Activated CD4-positive, alpha-beta T cell treated with anti-CD3 and anti-CD28 coated beads for 36 hours (primary cell): ENCODE measurements around the gene MST1. TPM values are rescaled to one million over a fixed set of nuclear protein-coding genes. Genes with fewer than 3 reads are reported as not detected.

Experiments
- ATAC-seq: fragments of 200-7000 bp; cut with Tn5 transposase; one replicate; pipeline ENCODE4 v1.10.0; 2021; ENCODE audit warnings: mild to moderate bottlenecking, moderate library complexity
- CTCF ChIA-PET: fragments of 350-600 bp; sonication (Branson Sonifier 250); formaldehyde crosslinking; loops from one replicate; lab custom pipeline; 2021; ENCODE audit warnings: antibody characterized with exemption; lab: Charles Lee
- POLR2A ChIA-PET: fragments of 350-600 bp; sonication (Branson Sonifier 250); formaldehyde crosslinking; loops from one replicate; lab custom pipeline; 2021; ENCODE audit warnings: antibody characterized with exemption, inconsistent platforms; lab: Charles Lee
- DNase-seq: peaks from one replicate; pipeline ENCODE4 v3.0.0-alpha.2; 2020
- H3K27ac Mint-ChIP-seq: one replicate; pipeline ENCODE4 v1.8.0; 2021; ENCODE audit warnings: mixed read lengths
- H3K27me3 Mint-ChIP-seq: one replicate; pipeline ENCODE4 v1.8.0; 2021; ENCODE audit warnings: mixed read lengths
- H3K36me3 Mint-ChIP-seq: one replicate; pipeline ENCODE4 v1.8.0; 2021; ENCODE audit warnings: low read depth, mixed read lengths
- H3K4me1 Mint-ChIP-seq: one replicate; pipeline ENCODE4 v1.8.0; 2021; ENCODE audit warnings: mixed read lengths
- H3K4me3 Mint-ChIP-seq: one replicate; pipeline ENCODE4 v1.8.0; 2021; ENCODE audit warnings: mild to moderate bottlenecking, moderate library complexity, mixed read lengths
- H3K9me3 Mint-ChIP-seq: one replicate; pipeline ENCODE4 v1.8.0; 2021; ENCODE audit warnings: low read depth, mixed read lengths
- intact Hi-C, 2 experiments: fragments of 100-400 bp; cut with DNase I in 1 of 2; cut with micrococcal nuclease in 1 of 2; formaldehyde crosslinking; loops; one replicate each; pipeline versions ENCODE4 v1.14.2 to v1.15.1; 2022 to 2024; cut with DNase I, micrococcal nuclease
- total RNA-seq, 2 experiments: library from RNA; stranded (reverse); gene quantifications; one replicate each; pipeline ENCODE4 v1.2.3, GENCODE V29; 2021

The MST1 gene
- total RNA-seq, 2 experiments from 2014 or later = 8.7 to 9.7 TPM

DNA sequence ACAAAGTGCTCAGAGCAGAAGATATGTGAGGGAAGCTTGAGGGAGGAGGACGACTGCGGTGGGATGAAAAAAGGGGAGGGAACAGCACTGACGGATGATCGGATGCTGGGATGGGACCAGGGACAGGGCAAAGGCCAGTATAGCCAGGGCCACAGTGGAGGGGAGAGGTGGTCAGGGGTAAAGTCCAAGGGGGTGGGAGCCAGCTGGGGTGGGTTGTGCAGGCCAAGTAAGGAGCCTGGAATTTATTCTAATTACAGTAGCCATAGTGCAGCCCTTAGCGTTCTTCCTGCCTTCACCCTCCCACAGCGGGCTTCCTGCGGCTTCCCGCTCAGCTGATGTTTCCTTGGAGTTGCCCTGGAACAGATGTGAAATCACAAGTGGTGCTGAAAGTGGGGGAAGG lies 22.7 kb downstream of the MST1 start:
- ChIA-PET CTCF (interaction anchor here (0.5 to 1.7 kb wide), 2 partner anchors 127 to 601 kb away, joined by 3 to 12 read pairs; no protein-coding TSS in a partner anchor), POLR2A (no interaction called here)
- no peaks in the 10 kb centered on the region for H3K36me3 Mint-ChIP-seq
- H3K4me3 Mint-ChIP-seq = no peak overlapping the region
- no peaks in the 10 kb centered on the region for H3K9me3 Mint-ChIP-seq
- ATAC-seq (no peak), DNase-seq (no peak)
- no peaks in the 10 kb centered on the region for H3K27me3 Mint-ChIP-seq
- no peaks in the 10 kb centered on the region for H3K4me1 Mint-ChIP-seq
- no peak overlapping the region for H3K27ac Mint-ChIP-seq
- intact Hi-C loops = no loop called here

DNA sequence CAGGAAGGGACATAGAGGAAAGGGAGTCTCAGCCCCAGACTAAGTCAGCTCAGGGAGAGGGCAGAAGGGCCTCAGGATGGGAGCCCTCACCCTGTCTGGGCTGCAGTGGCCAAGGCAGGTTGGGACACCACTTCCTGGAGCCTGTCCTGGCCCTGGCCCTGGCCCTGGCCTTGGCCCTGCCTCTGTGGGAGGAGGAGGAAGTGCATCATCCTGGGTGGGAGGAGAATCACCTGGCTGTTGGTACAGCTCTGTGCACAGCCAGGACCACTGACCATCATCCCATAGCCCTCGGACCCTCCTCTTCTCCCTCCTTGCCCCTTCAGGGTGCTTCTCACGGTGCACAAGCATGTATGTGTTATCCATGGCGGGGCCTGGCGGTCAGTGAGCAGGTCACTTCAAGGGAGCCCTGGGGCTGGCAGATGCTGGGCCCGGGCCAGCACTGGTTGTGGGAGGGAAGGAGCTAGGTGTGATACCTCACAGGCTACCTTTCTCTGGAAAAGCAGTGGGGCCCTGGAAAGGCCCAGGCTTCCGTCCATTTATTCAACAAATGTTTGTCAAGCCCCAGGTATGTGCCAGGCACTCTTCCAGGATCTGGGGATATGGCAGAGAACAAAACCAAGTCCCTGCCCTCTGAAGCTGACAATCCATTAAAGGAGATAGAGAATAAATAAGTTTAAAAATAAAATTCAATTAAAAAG lies 23.3 kb downstream of the MST1 start:
- ChIA-PET POLR2A (no interaction called here), CTCF (interaction anchor here (1.7 kb wide), 1 partner anchor 126 kb away, joined by 12 read pairs; no protein-coding TSS in a partner anchor)

DNA sequence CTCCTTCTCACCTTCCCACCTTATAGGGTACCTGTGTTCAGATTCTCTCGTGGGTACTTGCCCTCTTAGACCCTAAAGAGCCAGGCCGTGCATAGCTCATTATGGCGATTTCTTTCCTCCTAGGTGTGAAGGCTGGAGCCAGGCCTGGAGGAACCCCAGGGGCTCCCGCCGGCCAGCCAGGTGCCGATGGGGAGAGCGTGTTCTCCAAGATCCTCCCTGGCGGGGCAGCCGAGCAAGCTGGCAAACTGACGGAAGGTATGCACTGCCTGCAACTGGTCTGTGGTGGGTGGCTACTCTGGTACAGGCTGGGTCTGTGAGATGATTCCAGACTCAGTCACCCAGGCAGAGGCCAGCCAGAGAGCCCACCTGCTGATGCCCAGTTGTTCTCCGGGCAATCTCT lies 25.0 kb downstream of the MST1 start:
- intact Hi-C loops = no loop called here
- Mint-ChIP-seq H3K4me3 (no peak overlapping the region), H3K27ac (no peak overlapping the region), H3K27me3 (no peaks in the 10 kb centered on the region), H3K4me1 (no peaks in the 10 kb centered on the region), H3K9me3 (no peaks in the 10 kb centered on the region), H3K36me3 (no peaks in the 10 kb centered on the region)
- no peak for DNase-seq
- ChIA-PET CTCF (interaction anchor here (2.5 kb wide), 1 partner anchor 125 kb away, joined by 9 read pairs; no protein-coding TSS in a partner anchor), POLR2A (interaction anchor here (0.7 kb wide), 1 partner anchor 125 kb away, joined by 3 read pairs; no protein-coding TSS in a partner anchor)
- no peak for ATAC-seq

More for the DNA sequence above, 23.3 kb downstream of the MST1 start:
- H3K9me3 Mint-ChIP-seq = no peaks in the 10 kb centered on the region
- DNase-seq (no peak), ATAC-seq (no peak)
- H3K27ac Mint-ChIP-seq = no peak overlapping the region
- no peaks in the 10 kb centered on the region for H3K36me3 Mint-ChIP-seq
- no peak overlapping the region for H3K4me3 Mint-ChIP-seq
- intact Hi-C loops = no loop called here
- H3K4me1 Mint-ChIP-seq = no peaks in the 10 kb centered on the region
- no peaks in the 10 kb centered on the region for H3K27me3 Mint-ChIP-seq

DNA sequence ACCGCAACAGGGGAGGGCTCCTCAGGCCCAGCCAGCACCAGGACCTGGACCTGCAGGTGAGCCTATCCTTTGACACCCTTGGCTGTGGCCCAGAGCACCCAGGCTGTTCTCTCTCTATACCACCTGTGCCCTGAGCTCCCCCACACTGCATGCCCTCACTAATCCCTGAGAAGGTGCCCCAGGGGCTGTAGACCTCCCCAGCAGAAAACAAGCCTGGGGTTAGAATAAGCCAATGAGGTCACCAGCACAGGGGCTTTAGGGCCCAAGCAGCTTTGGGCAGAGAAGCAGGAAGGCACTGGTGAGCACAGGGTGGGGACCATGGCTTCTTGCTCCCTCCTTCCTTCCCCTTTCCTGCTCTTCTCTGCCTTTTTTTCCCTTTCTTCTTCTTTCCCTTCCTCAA lies 25.4 kb downstream of the MST1 start:
- ChIA-PET POLR2A (no interaction called here), CTCF (interaction anchor here (0.6 to 2.5 kb wide), 2 partner anchors 124 to 845 kb away, joined by 3 to 9 read pairs; no protein-coding TSS in a partner anchor)
- H3K36me3 Mint-ChIP-seq = no peaks in the 10 kb centered on the region
- no peaks in the 10 kb centered on the region for H3K27me3 Mint-ChIP-seq
- no peak overlapping the region for H3K27ac Mint-ChIP-seq
- H3K4me1 Mint-ChIP-seq = no peaks in the 10 kb centered on the region
- H3K9me3 Mint-ChIP-seq = no peaks in the 10 kb centered on the region
- intact Hi-C loops = no loop called here
- H3K4me3 Mint-ChIP-seq = no peak overlapping the region
- no peak for DNase-seq
- ATAC-seq = no peak

DNA sequence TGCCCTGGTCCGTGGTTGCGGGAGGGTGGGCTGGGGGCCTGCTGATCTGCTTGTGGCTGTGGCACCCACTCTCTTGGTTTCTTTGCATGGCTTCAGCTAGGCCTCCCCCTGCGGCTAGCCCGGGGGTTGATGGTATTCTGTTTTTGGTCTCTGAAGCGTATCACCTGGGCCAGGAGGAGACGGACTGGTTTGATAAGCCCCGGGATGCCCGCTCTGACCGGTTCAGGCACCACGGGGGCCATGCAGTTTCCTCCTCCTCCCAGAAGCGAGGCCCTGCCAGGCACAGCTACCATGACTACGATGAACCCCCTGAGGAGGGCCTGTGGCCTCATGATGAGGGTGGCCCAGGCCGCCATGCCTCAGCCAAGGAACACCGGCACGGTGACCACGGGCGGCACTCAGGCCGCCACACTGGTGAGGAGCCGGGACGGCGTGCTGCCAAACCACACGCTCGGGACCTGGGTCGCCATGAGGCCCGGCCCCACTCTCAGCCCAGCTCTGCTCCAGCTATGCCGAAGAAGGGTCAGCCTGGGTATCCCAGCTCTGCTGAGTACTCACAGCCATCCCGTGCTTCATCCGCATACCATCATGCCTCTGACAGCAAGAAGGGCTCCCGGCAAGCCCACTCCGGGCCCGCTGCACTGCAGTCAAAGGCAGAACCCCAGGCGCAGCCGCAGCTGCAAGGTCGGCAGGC lies 26.4 kb downstream of the MST1 start:
- Mint-ChIP-seq H3K9me3 (no peaks in the 10 kb centered on the region), H3K4me3 (no peak overlapping the region), H3K27me3 (no peaks in the 10 kb centered on the region), H3K4me1 (no peaks in the 10 kb centered on the region), H3K36me3 (no peaks in the 10 kb centered on the region), H3K27ac (no peak overlapping the region)
- CTCF ChIA-PET = interaction anchor here (2.5 kb wide), 1 partner anchor 123 kb away, joined by 9 read pairs; no protein-coding TSS in a partner anchor
- POLR2A ChIA-PET = no interaction called here
- ATAC-seq (no peak), DNase-seq (no peak)
- intact Hi-C loops = no loop called here

DNA sequence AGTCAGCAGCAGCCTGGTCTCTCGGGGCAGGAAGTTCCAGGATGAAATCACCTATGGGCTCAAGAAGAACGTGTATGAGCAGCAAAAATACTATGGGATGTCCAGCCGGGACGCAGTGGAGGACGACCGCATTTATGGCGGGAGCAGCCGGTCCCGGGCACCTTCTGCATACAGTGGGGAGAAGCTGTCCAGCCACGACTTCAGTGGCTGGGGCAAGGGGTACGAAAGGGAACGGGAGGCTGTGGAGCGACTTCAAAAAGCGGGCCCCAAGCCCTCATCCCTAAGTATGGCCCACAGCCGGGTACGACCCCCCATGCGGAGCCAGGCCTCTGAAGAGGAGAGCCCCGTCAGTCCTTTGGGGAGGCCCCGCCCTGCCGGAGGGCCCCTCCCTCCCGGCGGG lies 27.3 kb downstream of the MST1 start:
- Mint-ChIP-seq H3K27ac (no peak overlapping the region), H3K4me1 (no peaks in the 10 kb centered on the region), H3K9me3 (no peaks in the 10 kb centered on the region), H3K4me3 (no peak overlapping the region), H3K27me3 (no peaks in the 10 kb centered on the region), H3K36me3 (no peaks in the 10 kb centered on the region)
- no peak for DNase-seq
- POLR2A ChIA-PET = no interaction called here
- intact Hi-C loops = no loop called here
- CTCF ChIA-PET = no interaction called here
- ATAC-seq = no peak

DNA sequence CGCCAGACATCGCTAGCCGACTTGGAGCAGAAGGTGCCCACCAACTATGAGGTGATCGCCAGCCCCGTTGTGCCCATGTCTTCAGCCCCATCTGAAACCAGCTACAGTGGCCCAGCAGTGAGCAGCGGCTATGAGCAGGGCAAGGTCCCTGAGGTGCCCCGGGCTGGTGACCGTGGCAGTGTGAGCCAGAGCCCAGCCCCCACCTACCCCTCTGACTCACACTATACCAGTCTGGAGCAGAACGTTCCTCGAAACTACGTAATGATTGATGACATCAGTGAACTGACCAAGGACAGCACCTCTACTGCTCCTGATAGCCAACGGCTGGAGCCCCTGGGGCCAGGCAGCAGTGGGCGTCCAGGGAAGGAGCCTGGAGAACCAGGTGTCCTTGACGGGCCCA lies 28.0 kb downstream of the MST1 start:
- no peak overlapping the region for H3K4me3 Mint-ChIP-seq
- H3K4me1 Mint-ChIP-seq = no peaks in the 10 kb centered on the region
- DNase-seq = no peak
- no peaks in the 10 kb centered on the region for H3K9me3 Mint-ChIP-seq
- CTCF ChIA-PET = no interaction called here
- intact Hi-C loops = no loop called here
- no peak overlapping the region for H3K27ac Mint-ChIP-seq
- no peak for ATAC-seq
- H3K27me3 Mint-ChIP-seq = peaks cover 2% of the 10 kb centered on the region
- POLR2A ChIA-PET = interaction anchor here (0.6 to 0.7 kb wide), 2 partner anchors 188 to 558 kb away, joined by 3 to 4 read pairs; no protein-coding TSS in a partner anchor
- no peaks in the 10 kb centered on the region for H3K36me3 Mint-ChIP-seq

DNA sequence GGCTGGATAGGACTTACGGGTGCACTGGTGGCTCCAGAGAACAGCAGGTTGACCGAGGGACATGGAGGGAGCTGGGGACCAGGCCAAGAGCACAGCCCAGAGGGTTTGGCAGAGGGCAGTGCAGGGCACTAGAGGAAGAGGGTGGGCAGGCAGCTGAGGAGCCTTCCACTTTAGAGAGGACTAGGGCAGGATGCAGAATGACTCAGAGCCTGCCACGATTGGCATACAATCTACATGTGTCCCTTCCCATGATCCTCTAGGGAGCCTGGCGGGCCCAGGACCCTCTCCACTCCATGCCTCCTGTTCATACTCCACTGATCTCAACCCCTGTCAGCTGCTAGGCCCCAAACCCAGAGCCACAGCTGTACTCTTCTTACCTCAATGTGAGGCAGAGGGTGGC lies 29.5 kb downstream of the MST1 start:
- CTCF ChIA-PET = no interaction called here
- Mint-ChIP-seq H3K27me3 (peaks cover 2% of the 10 kb centered on the region), H3K9me3 (no peaks in the 10 kb centered on the region), H3K36me3 (no peaks in the 10 kb centered on the region), H3K4me1 (no peaks in the 10 kb centered on the region), H3K4me3 (no peak overlapping the region), H3K27ac (no peak overlapping the region)
- POLR2A ChIA-PET = no interaction called here
- no peak for DNase-seq
- intact Hi-C loops = no loop called here
- ATAC-seq = peak; percentile 51

DNA sequence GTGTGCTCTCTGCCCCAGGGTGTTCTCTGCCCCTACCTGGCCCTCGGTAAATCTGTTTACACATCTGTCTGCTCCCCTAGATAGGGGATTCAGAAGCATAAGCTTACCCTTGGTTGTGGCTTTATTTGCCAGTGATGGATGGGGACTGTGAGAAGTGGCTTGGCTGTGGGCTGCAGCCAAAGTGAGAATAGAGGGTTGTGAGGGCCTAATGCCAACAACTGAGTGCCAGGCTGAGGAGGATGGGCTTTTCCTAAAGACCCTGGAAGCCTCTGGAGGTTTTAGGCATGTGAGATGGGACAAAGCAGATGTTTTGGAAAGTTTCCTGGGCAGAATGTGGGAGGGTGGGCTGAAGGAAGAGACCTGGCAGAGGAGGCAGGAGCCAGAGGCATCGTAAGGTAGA lies 30.6 kb downstream of the MST1 start:
- Mint-ChIP-seq H3K27me3 (peaks cover 2% of the 10 kb centered on the region), H3K27ac (no peak overlapping the region), H3K4me1 (no peaks in the 10 kb centered on the region), H3K9me3 (no peaks in the 10 kb centered on the region), H3K36me3 (no peaks in the 10 kb centered on the region), H3K4me3 (no peak overlapping the region)
- no peak for ATAC-seq
- DNase-seq = no peak
- intact Hi-C loops = no loop called here
- POLR2A ChIA-PET = no interaction called here
- CTCF ChIA-PET = interaction anchor here (0.6 kb wide), 1 partner anchor 146 kb away, joined by 3 read pairs; no protein-coding TSS in a partner anchor

DNA sequence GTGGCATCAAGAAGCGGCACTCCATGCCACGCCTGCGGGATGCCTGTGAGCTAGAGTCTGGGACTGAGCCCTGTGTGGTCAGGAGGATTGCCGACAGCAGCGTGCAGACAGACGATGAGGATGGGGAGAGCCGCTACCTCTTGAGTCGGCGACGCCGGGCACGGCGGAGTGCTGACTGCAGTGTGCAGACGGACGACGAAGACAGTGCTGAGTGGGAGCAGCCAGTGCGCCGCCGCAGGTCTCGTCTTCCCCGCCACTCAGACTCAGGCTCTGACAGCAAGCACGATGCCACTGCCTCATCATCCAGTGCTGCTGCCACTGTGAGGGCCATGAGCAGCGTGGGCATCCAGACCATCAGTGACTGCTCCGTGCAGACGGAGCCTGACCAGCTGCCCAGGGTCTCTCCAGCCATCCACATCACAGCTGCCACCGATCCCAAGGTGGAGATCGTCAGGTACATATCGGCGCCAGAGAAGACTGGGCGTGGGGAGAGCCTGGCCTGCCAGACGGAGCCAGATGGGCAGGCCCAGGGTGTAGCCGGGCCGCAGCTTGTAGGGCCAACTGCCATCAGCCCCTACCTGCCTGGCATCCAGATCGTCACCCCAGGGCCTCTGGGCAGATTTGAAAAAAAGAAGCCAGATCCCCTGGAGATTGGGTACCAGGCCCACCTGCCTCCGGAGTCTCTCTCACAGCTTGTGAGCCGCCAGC lies 31.9 kb downstream of the MST1 start:
- intact Hi-C loops = no loop called here
- DNase-seq (no peak), ATAC-seq (no peak)
- no peak overlapping the region for H3K27ac Mint-ChIP-seq
- H3K4me1 Mint-ChIP-seq = no peaks in the 10 kb centered on the region
- no peaks in the 10 kb centered on the region for H3K36me3 Mint-ChIP-seq
- no peaks in the 10 kb centered on the region for H3K9me3 Mint-ChIP-seq
- H3K27me3 Mint-ChIP-seq = peaks cover 2% of the 10 kb centered on the region
- ChIA-PET POLR2A (no interaction called here), CTCF (interaction anchor here (0.8 to 1.7 kb wide), 2 partner anchors 117 to 509 kb away, joined by 3 to 9 read pairs; no protein-coding TSS in a partner anchor)
- H3K4me3 Mint-ChIP-seq = no peak overlapping the region

DNA sequence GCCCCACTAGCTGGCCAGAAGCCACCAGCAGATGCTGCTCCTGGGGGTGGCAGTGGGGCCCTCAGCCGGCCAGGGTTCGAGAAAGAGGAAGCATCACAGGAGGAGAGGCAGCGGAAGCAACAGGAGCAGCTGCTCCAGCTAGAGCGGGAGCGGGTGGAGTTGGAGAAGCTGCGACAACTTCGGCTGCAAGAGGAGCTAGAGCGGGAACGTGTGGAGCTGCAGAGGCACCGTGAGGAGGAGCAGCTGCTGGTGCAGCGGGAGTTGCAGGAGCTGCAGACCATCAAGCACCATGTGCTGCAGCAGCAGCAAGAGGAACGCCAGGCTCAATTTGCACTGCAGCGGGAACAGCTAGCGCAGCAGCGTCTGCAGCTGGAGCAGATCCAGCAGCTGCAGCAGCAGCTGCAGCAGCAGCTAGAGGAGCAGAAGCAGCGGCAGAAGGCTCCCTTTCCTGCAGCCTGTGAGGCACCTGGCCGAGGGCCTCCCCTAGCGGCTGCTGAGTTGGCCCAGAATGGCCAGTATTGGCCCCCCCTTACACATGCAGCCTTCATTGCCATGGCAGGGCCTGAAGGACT lies 32.6 kb downstream of the MST1 start:
- ATAC-seq (no peak), DNase-seq (peak; percentile 20)
- Mint-ChIP-seq H3K4me1 (no peaks in the 10 kb centered on the region), H3K27me3 (peaks cover 2% of the 10 kb centered on the region), H3K36me3 (no peaks in the 10 kb centered on the region), H3K4me3 (no peak overlapping the region), H3K9me3 (no peaks in the 10 kb centered on the region), H3K27ac (no peak overlapping the region)
- POLR2A ChIA-PET = no interaction called here
- intact Hi-C loops = no loop called here
- CTCF ChIA-PET = interaction anchor here (0.5 to 1.7 kb wide), 5 partner anchors 42 to 510 kb away, joined by 3 to 9 read pairs (median 3); no protein-coding TSS in a partner anchor
